ENCODE measurements around the gene SCNN1G. TPM values are rescaled to one million over a fixed set of nuclear protein-coding genes. Genes with fewer than 3 reads are reported as not detected.

Gene SCNN1G
- total RNA-seq, 1 donor from 2014 or later, result not detected

DNA sequence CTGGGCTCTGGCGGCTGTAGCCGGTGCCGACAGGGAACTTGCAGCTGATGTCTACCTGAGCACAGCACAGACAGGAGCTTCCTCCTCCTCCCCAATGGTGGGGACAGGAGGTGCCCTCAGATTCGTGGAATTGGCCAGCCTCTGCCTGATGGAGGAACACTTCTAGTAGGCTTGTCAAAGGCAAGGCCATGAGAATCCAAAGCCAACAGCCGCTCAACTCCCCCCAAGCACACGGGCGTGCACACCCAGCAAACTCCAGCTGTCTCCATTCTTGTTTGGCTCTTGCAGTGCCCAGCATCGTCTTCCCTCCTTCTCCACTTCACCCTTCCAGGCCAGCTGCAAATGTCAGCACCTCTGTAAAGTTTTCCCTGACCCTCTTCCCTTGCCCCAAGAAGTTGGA, 35.1 kb downstream of the SCNN1G start:
- H3K27ac Mint-ChIP-seq, result no peak overlapping the region
- H3K36me3 Mint-ChIP-seq (ENCODE audit: low read depth), result no peaks in the 10 kb centered on the region
- H3K4me1 Mint-ChIP-seq (ENCODE audit: low read depth), result no peaks in the 10 kb centered on the region
- no peaks in the 10 kb centered on the region for H3K9me3 Mint-ChIP-seq
- peaks cover 8% of the 10 kb centered on the region for H3K27me3 Mint-ChIP-seq (ENCODE audit: insufficient read depth)
- intact Hi-C loops (cut with micrococcal nuclease), result no loop called here
- DNase-seq (ENCODE audit: low spot score), result no peak
- no peak overlapping the region for H3K4me3 Mint-ChIP-seq

DNA sequence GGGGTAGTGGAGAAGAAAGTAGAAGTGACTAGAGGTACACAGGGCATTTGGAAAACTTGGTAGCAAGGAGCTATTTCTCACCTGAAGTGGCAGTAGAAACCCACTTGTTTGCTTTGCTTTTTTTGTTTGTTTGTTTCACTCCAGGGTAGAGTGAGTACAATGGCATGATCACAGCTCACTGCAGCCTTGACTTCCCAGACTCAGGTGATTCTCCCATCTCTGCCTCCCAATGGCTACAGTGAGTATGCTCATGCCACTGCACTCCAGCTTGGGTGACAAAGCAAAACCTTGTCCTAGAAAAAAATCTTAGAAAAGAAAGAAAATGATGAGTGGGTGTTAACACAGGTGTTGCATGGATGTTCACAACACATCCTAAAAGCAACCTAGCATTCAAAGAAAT, 40.4 kb downstream of the SCNN1G start:
- DNase-seq (ENCODE audit: low spot score), result no peak
- no peak overlapping the region for H3K4me3 Mint-ChIP-seq
- H3K36me3 Mint-ChIP-seq (ENCODE audit: low read depth), result no peaks in the 10 kb centered on the region
- intact Hi-C loops (cut with micrococcal nuclease), result no loop called here
- H3K27me3 Mint-ChIP-seq (ENCODE audit: insufficient read depth), result peaks cover 4% of the 10 kb centered on the region
- H3K9me3 Mint-ChIP-seq, result no peaks in the 10 kb centered on the region
- no peaks in the 10 kb centered on the region for H3K4me1 Mint-ChIP-seq (ENCODE audit: low read depth)
- H3K27ac Mint-ChIP-seq, result no peak overlapping the region

DNA sequence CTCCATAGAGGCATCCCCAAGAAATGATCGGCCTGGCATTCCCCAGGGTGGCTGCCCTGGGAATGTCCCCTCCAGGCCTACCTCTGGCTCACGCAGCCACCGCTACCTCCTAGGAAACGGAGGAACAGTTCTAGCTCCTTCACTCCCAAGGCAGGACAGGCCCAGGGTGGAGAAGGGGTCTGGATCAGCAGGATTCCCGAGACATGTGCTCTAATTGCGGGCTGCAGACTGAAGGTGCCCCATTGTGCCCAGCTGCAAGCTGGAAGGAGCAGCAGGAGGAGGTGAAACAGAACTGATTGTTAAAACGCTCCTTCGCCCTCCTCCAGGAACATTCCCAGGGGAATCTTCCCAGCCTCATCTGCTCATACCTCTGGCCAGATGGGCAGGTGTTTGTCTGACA, 40.8 kb downstream of the SCNN1G start:
- H3K27ac Mint-ChIP-seq, result no peak overlapping the region
- H3K36me3 Mint-ChIP-seq (ENCODE audit: low read depth), result no peaks in the 10 kb centered on the region
- no peaks in the 10 kb centered on the region for H3K4me1 Mint-ChIP-seq (ENCODE audit: low read depth)
- H3K27me3 Mint-ChIP-seq (ENCODE audit: insufficient read depth), result peaks cover 4% of the 10 kb centered on the region
- no peak overlapping the region for H3K4me3 Mint-ChIP-seq
- no peak for DNase-seq (ENCODE audit: low spot score)
- no peaks in the 10 kb centered on the region for H3K9me3 Mint-ChIP-seq
- intact Hi-C loops (cut with micrococcal nuclease), result no loop called here

DNA sequence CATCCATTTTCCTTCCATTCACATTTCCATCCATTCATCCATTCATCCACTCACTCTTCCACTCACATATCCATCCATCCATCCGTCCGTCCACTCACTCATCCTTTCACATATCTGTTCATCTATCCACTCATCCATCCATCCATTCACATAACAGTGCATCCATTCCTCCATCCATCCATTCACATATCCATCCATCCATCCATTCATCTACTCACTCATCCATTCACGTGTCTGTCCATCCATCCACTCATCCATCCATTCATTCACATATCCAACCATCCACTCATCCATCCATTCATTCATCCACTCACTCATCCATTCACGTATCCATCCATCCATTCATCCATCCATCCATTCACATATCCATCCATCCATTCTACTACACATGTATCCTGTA, 42.6 kb downstream of the SCNN1G start:
- no peak for DNase-seq (ENCODE audit: low spot score)
- Mint-ChIP-seq H3K9me3 (no peaks in the 10 kb centered on the region), H3K4me1 (ENCODE audit: low read depth) (no peaks in the 10 kb centered on the region), H3K36me3 (ENCODE audit: low read depth) (no peaks in the 10 kb centered on the region), H3K27ac (no peak overlapping the region), H3K27me3 (ENCODE audit: insufficient read depth) (peaks cover 3% of the 10 kb centered on the region), H3K4me3 (no peak overlapping the region)
- intact Hi-C loops (cut with micrococcal nuclease), result no loop called here

DNA sequence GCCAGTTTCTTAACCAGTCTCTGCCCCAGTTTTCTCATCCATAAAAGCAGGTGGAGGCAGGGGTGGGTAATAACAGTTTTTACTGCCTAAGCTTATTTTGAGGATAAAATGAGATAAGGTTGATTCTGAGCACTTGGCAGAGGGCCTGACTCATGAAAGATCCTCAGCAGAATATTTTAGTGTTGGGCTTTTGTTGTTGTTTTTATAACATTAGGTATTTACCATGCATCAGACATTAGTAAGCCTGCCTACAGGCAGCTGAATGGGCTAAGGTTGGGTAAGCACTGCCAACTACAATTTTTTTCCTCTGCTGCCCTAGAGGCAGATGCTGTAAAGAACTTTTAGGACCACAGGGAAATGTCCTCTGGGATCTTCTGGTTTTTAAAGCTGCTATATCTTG, 43.1 kb downstream of the SCNN1G start:
- Mint-ChIP-seq H3K27me3 (ENCODE audit: insufficient read depth) (peaks cover 2% of the 10 kb centered on the region), H3K36me3 (ENCODE audit: low read depth) (no peaks in the 10 kb centered on the region), H3K4me1 (ENCODE audit: low read depth) (no peaks in the 10 kb centered on the region), H3K9me3 (no peaks in the 10 kb centered on the region), H3K27ac (no peak overlapping the region), H3K4me3 (no peak overlapping the region)
- intact Hi-C loops (cut with micrococcal nuclease), result no loop called here
- DNase-seq (ENCODE audit: low spot score), result no peak

DNA sequence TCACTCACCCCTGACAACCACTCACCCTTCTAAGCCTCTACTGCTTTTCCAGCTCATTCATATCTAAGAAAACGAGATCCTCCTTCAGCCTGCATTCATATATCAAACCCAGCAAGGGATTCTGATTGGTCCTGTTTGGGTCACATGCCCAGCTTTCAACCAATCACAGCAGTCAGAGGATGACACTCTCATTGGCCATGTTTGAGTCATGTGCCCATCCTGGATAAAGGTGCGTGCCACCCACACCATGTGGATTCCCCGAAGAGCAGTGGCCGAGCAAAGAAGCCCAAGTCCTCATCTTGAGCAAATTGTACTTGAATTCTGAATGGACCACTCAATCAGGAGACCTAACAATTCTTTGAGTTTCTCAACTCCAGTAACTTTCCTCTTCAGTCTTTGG, 45.0 kb downstream of the SCNN1G start:
- no peak overlapping the region for H3K4me3 Mint-ChIP-seq

DNA sequence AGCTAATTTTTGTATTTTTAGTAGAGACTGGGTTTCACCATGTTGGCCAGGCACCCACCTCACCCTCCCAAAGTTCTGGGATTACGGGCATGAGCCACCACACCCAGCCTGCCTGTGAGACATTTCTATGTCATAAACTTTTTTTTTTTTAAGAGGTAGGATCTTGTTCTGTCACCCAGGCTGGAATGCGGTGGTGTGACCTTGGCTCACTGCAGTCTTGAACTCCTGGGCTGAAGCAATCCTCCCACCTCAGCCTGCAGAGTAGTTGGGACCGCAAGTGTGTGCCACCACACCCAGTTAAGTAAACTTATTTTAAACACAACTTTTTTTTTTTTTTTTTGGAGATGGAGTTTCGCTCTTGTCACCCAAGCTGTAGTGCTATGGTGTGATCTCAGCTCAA, 47.2 kb downstream of the SCNN1G start:
- Mint-ChIP-seq H3K27ac (no peak overlapping the region), H3K36me3 (ENCODE audit: low read depth) (no peaks in the 10 kb centered on the region), H3K4me1 (ENCODE audit: low read depth) (no peaks in the 10 kb centered on the region), H3K9me3 (no peaks in the 10 kb centered on the region), H3K27me3 (ENCODE audit: insufficient read depth) (peaks cover 2% of the 10 kb centered on the region), H3K4me3 (no peak overlapping the region)
- no peak for DNase-seq (ENCODE audit: low spot score)
- intact Hi-C loops (cut with micrococcal nuclease), result no loop called here

More for the DNA sequence above, 45.0 kb downstream of the SCNN1G start:
- no peaks in the 10 kb centered on the region for H3K9me3 Mint-ChIP-seq
- H3K4me1 Mint-ChIP-seq (ENCODE audit: low read depth), result no peaks in the 10 kb centered on the region
- H3K27ac Mint-ChIP-seq, result no peak overlapping the region
- no peaks in the 10 kb centered on the region for H3K36me3 Mint-ChIP-seq (ENCODE audit: low read depth)
- peaks cover 5% of the 10 kb centered on the region for H3K27me3 Mint-ChIP-seq (ENCODE audit: insufficient read depth)
- DNase-seq (ENCODE audit: low spot score), result no peak
- intact Hi-C loops (cut with micrococcal nuclease), result no loop called here

DNA sequence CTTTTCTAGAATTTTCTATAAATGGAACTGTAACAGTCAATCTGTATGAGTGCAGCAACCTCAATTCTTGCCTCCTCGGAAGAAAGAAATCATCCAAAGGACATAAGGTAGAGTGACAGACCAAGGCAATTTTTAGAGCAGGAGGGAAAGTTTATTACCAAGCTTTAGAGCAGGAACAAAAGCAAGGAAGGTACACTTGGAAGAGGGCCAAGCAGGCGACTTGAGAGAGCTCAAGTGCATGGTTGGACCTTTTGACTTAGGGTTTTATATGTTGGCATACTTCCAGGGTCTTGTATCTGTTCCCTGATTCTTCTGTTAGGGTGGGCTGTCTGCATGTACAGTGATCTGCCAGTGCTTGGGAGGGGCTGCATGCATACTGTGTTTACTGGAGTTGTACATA, 50.3 kb downstream of the SCNN1G start:
- Mint-ChIP-seq H3K4me3 (no peak overlapping the region), H3K4me1 (ENCODE audit: low read depth) (no peaks in the 10 kb centered on the region), H3K27me3 (ENCODE audit: insufficient read depth) (peaks cover 9% of the 10 kb centered on the region), H3K36me3 (ENCODE audit: low read depth) (no peaks in the 10 kb centered on the region), H3K27ac (no peak overlapping the region), H3K9me3 (no peaks in the 10 kb centered on the region)
- no peak for DNase-seq (ENCODE audit: low spot score)
- intact Hi-C loops (cut with micrococcal nuclease), result no loop called here

DNA sequence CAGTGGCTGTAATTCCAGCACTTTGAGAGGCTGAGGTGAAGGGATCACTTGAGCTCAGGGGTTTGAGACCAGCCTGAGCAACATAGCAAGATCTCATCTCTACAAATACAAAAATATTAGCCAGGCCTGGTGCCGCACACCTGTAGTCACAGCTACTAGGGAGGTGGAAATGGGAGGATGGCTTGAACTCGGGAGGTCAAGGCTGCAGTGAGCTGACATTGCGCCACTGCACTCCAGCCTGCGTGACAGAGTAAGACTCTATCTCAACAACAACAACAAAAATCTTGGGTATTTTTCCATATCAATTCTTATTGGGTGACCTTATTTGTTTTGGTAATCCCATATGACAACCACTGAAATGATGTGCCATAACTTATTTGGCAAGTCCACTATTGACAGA, 52.6 kb downstream of the SCNN1G start:
- no peaks in the 10 kb centered on the region for H3K36me3 Mint-ChIP-seq (ENCODE audit: low read depth)
- H3K9me3 Mint-ChIP-seq, result no peaks in the 10 kb centered on the region
- no peak overlapping the region for H3K27ac Mint-ChIP-seq
- no peak for DNase-seq (ENCODE audit: low spot score)
- peaks cover 9% of the 10 kb centered on the region for H3K27me3 Mint-ChIP-seq (ENCODE audit: insufficient read depth)
- H3K4me1 Mint-ChIP-seq (ENCODE audit: low read depth), result no peaks in the 10 kb centered on the region
- intact Hi-C loops (cut with micrococcal nuclease), result no loop called here
- H3K4me3 Mint-ChIP-seq, result no peak overlapping the region

DNA sequence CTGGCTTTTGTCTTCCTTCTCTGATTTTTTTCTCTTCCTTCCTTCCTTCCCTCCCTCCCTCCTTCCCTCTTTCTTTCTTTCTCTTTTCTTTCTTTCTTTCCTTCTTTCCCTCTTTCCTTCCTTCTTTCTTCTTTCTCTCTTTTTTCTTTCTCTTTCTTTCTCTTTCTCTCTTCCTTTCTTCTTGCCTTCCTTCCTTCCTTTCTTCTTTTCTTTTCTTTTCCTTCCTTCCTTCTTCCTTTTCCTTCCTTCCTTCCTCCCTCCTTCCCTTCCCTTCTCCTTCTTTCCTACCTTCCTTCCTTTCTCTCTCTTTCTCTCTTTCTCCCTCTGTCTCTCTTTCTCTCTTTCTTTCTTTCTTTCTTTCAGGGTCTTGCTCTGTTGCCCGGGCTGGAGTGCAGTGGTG, 54.4 kb downstream of the SCNN1G start:
- H3K36me3 Mint-ChIP-seq (ENCODE audit: low read depth), result no peaks in the 10 kb centered on the region
- peaks cover 7% of the 10 kb centered on the region for H3K27me3 Mint-ChIP-seq (ENCODE audit: insufficient read depth)
- H3K4me3 Mint-ChIP-seq, result no peak overlapping the region
- intact Hi-C loops (cut with micrococcal nuclease), result no loop called here
- no peak overlapping the region for H3K27ac Mint-ChIP-seq
- H3K4me1 Mint-ChIP-seq (ENCODE audit: low read depth), result no peaks in the 10 kb centered on the region
- DNase-seq (ENCODE audit: low spot score), result no peak
- H3K9me3 Mint-ChIP-seq, result no peaks in the 10 kb centered on the region

DNA sequence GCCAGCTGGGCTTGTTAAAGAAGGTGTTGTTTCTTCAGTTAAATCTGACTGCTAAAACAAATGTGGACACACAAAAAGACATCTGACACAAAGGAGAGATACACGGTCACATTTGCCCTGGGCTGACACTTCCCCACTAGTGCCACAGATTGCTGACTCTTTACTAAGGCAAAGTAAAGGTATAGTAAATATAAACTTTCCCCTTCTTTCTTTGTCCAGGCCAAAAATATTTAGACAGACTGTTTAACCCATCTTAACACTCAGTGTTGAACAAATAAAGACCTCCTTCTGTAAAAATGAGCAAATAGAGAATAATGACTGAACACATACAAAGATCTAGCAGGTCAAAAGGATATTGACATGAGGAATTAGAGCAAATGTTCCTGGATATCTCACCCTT, 58.4 kb downstream of the SCNN1G start:
- H3K9me3 Mint-ChIP-seq, result no peaks in the 10 kb centered on the region
- H3K4me3 Mint-ChIP-seq, result no peak overlapping the region
- DNase-seq (ENCODE audit: low spot score), result no peak
- no peaks in the 10 kb centered on the region for H3K4me1 Mint-ChIP-seq (ENCODE audit: low read depth)
- H3K27me3 Mint-ChIP-seq (ENCODE audit: insufficient read depth), result peaks cover 6% of the 10 kb centered on the region
- H3K36me3 Mint-ChIP-seq (ENCODE audit: low read depth), result no peaks in the 10 kb centered on the region
- H3K27ac Mint-ChIP-seq, result no peak overlapping the region
- intact Hi-C loops (cut with micrococcal nuclease), result no loop called here

DNA sequence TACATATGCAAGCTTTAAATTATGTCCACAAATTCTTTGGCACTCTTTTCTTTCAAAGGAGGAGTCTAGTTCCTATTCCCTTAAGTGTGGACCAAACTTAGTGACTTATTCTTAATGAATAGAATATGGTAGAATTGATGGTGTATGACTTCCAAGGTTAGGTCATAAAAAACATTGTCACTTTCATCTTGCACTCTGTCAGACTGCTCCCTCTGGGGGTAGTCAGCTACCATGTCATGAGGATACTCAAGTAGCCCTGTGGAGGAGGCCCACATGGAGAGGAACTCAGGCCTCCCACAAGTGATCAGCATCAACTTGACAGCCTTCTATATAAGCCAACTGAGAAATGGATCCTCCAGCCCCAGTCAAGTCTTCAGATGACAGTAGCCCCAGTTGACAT, 61.6 kb downstream of the SCNN1G start:
- Mint-ChIP-seq H3K36me3 (ENCODE audit: low read depth) (no peaks in the 10 kb centered on the region), H3K4me3 (no peak overlapping the region), H3K27me3 (ENCODE audit: insufficient read depth) (no peaks in the 10 kb centered on the region), H3K9me3 (no peaks in the 10 kb centered on the region), H3K27ac (no peak overlapping the region), H3K4me1 (ENCODE audit: low read depth) (no peaks in the 10 kb centered on the region)
- intact Hi-C loops (cut with micrococcal nuclease), result no loop called here
- DNase-seq (ENCODE audit: low spot score), result no peak

DNA sequence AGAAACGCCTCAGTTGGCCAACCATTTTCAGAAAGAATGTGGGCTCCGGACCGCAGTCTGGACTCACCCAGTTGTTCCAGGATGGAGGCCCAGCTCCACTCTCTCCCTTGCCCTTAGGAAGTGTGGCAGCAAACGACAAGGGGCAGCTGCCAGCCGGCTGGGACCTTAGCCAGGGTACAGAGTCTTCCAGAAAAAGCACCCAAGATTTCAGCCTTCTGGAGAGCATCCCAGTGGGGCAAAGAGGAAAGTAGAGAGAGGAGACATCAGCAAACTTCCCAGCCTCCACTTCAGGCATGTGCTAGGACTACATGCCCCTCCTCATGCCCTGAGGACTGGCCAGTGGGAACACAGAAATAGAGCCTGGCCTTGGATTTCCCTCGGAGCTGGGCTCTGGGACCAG, 62.7 kb downstream of the SCNN1G start:
- H3K27ac Mint-ChIP-seq, result no peak overlapping the region
- no peaks in the 10 kb centered on the region for H3K36me3 Mint-ChIP-seq (ENCODE audit: low read depth)
- H3K9me3 Mint-ChIP-seq, result no peaks in the 10 kb centered on the region
- DNase-seq (ENCODE audit: low spot score), result no peak
- no peaks in the 10 kb centered on the region for H3K4me1 Mint-ChIP-seq (ENCODE audit: low read depth)
- no peak overlapping the region for H3K4me3 Mint-ChIP-seq
- intact Hi-C loops (cut with micrococcal nuclease), result no loop called here
- no peaks in the 10 kb centered on the region for H3K27me3 Mint-ChIP-seq (ENCODE audit: insufficient read depth)

DNA sequence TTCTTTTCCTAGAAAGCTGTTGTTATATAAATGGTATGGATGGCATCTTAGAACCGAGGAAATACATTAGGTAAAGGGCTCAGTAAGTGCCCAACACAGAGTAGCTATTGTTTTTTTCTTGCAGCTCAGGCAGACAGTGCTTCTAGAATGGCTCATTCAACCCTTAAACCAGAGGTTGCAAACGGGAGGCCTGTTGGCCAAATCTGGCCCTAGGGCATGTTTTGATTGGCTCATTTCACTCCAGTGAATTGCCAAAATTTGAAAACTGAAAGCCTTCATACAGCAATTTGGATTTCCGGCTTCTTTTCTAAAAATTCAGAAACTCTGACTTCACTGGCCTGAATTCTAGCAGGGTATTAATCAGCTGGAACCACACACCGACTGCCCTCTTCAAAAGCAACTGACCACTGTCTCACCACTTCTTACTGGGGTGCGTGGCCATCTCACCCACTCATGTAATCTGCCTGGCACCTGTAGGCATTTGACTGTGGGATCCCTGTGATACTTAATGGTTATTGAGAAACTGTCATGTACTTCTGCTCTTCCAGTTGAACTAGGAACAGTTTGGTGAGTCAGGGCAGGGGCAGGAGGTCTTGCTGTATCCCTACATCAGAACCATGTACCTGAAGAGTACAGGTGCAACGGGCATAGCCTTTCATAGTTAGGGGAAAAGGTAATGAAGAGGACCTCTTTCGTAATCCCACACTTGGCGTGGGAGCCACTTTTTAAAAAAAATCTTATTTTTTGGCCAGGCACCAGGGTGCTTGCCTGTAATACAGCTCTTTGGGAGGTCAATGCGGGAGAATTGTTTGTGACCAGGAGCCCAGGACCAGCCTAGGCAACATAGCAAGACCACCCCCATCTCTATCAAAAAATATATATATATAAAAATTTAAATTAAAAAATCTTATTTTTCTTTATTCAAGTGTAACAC, 66.0 kb downstream of the SCNN1G start:
- Mint-ChIP-seq H3K36me3 (ENCODE audit: low read depth) (no peaks in the 10 kb centered on the region), H3K27ac (no peak overlapping the region), H3K4me1 (ENCODE audit: low read depth) (no peaks in the 10 kb centered on the region), H3K9me3 (no peaks in the 10 kb centered on the region), H3K4me3 (no peak overlapping the region), H3K27me3 (ENCODE audit: insufficient read depth) (peaks cover 2% of the 10 kb centered on the region)
- intact Hi-C loops (cut with micrococcal nuclease), result no loop called here
- no peak for DNase-seq (ENCODE audit: low spot score)
